B cell (primary cell): ENCODE results near the gene CYFIP2. TPM values are rescaled to one million over a fixed set of nuclear protein-coding genes. Genes with fewer than 3 reads are reported as not detected.

Experiments
- ATAC-seq: fragments of 200-7000 bp; cut with Tn5 transposase; one replicate; pipeline ENCODE4 v1.10.0; 2021; ENCODE audit warnings: low read depth, mild to moderate bottlenecking, moderate number of reproducible peaks, moderate library complexity
- CTCF ChIA-PET: fragments of 350-600 bp; sonication (Branson Sonifier 250); formaldehyde crosslinking; loops from one replicate; lab custom pipeline; 2021; ENCODE audit warnings: antibody characterized with exemption, inconsistent platforms; lab: Charles Lee
- POLR2A ChIA-PET: fragments of 350-600 bp; sonication (Branson Sonifier 250); formaldehyde crosslinking; loops from one replicate; lab custom pipeline; 2021; ENCODE audit warnings: antibody characterized with exemption; lab: Charles Lee
- DNase-seq: peaks from one replicate; pipeline ENCODE4 v3.0.0; 2013
- H2AFZ ChIP-seq: 2 replicates; pipeline ENCODE4 v1.6.1; 2012; ENCODE audit warnings: mild to moderate bottlenecking, low read depth, low read length; ENCODE audit not compliant: insufficient read depth, poor library complexity, severe bottlenecking
- H3K27ac ChIP-seq, 2 donors: 1 replicate in 1 of 2; 2 replicates in 1 of 2; pipeline ENCODE4 v1.5.1; 2012 to 2013; ENCODE audit warnings: low read length in 2 of 2, mild to moderate bottlenecking in 2 of 2, moderate library complexity in 1 of 2
- H3K27me3 ChIP-seq, 4 experiments: fragments of 200-600 bp in 1 of 4; sonication (generic) in 1 of 4; replicated peaks in 1 of 4; 1 replicate in 2 of 4; 2 replicates in 2 of 4; pipeline versions ENCODE4 v1.6.1 to v1.7.0; 2013 to 2016; ENCODE audit warnings: low read length in 3 of 4, mild to moderate bottlenecking in 2 of 4, mixed read lengths in 1 of 4, moderate library complexity in 1 of 4; ENCODE audit not compliant: insufficient read depth in 4 of 4, control insufficient read depth in 3 of 4; ENCODE audit errors: control extremely low read depth in 1 of 4
- H3K36me3 ChIP-seq, 2 experiments: replicated peaks in 1 of 2; 1 replicate in 1 of 2; 2 replicates in 1 of 2; pipeline versions ENCODE4 v1.6.1 to v1.7.1; 2013; ENCODE audit warnings: low read length in 1 of 2; ENCODE audit not compliant: insufficient read depth in 2 of 2, control insufficient read depth in 1 of 2; ENCODE audit errors: control extremely low read depth in 1 of 2, extremely low read depth in 1 of 2
- H3K4me1 ChIP-seq, 2 donors: fragments of 200-600 bp in 1 of 2; sonication (generic) in 1 of 2; 1 replicate in 1 of 2; 2 replicates in 1 of 2; pipeline versions ENCODE4 v1.5.1 to v1.6.1; 2013 to 2017; ENCODE audit warnings: low read length in 2 of 2; ENCODE audit not compliant: control insufficient read depth in 2 of 2, insufficient read depth in 2 of 2
- H3K4me2 ChIP-seq: replicated peaks from 2 replicates; pipeline ENCODE3; 2012; ENCODE audit warnings: mild to moderate bottlenecking, low read depth, low read length; ENCODE audit not compliant: poor library complexity, severe bottlenecking
- H3K4me3 ChIP-seq, 5 experiments: fragments of 200-600 bp in 1 of 5; sonication (generic) in 1 of 5; 1 replicate in 3 of 5; 2 replicates in 2 of 5; pipeline versions ENCODE4 v1.5.1 to v1.7.0; 2011 to 2016; ENCODE audit warnings: low read length in 4 of 5, mild to moderate bottlenecking in 4 of 5, low read depth in 2 of 5, control low read depth in 1 of 5, moderate library complexity in 1 of 5; ENCODE audit not compliant: insufficient read depth in 1 of 5; ENCODE audit errors: control extremely low read depth in 1 of 5, extremely low read depth in 1 of 5
- H3K79me2 ChIP-seq: fragments of 200-600 bp; sonication (generic); one replicate; pipeline ENCODE4 v1.6.0; 2016; ENCODE audit warnings: low read length; ENCODE audit not compliant: control insufficient read depth, insufficient read depth
- H3K9ac ChIP-seq: fragments of 200-600 bp; sonication (generic); 2 replicates; pipeline ENCODE4 v1.6.1; 2017; ENCODE audit warnings: mild to moderate bottlenecking, low read length, moderate library complexity
- H3K9me3 ChIP-seq, 3 donors: one replicate each; pipeline versions ENCODE4 v1.6.1 to v1.7.1; 2013; ENCODE audit warnings: low read length in 2 of 3; ENCODE audit not compliant: control insufficient read depth in 2 of 3, insufficient read depth in 1 of 3; ENCODE audit errors: control extremely low read depth in 1 of 3
- H4K20me1 ChIP-seq: 2 replicates; pipeline ENCODE4 v1.6.0; 2012; ENCODE audit warnings: mild to moderate bottlenecking, low read length; ENCODE audit not compliant: insufficient read depth, control insufficient read depth, poor library complexity, severe bottlenecking
- H3K27ac Mint-ChIP-seq: one replicate; pipeline ENCODE4 v1.8.0; 2021; ENCODE audit warnings: mixed read lengths
- H3K27me3 Mint-ChIP-seq: one replicate; pipeline ENCODE4 v1.8.0; 2021; ENCODE audit warnings: mixed read lengths
- H3K4me1 Mint-ChIP-seq: one replicate; pipeline ENCODE4 v1.8.0; 2021; ENCODE audit warnings: mixed read lengths
- H3K4me3 Mint-ChIP-seq: one replicate; pipeline ENCODE4 v1.8.0; 2021; ENCODE audit warnings: mixed read lengths
- H3K9me3 Mint-ChIP-seq: one replicate; pipeline ENCODE4 v1.8.0; 2022; ENCODE audit warnings: mixed read lengths; ENCODE audit not compliant: insufficient read depth
- CTCF ChIP-seq: fragments of 200-600 bp; IDR thresholded peaks from one replicate; pipeline ENCODE4 v1.8.0; 2022; ENCODE audit warnings: antibody characterized with exemption, mild to moderate bottlenecking
- EZH2 ChIP-seq: IDR thresholded peaks from 2 replicates; pipeline ENCODE4 v1.6.1; 2012; ENCODE audit warnings: borderline replicate concordance, low read depth, mild to moderate bottlenecking, moderate library complexity, low read length; ENCODE audit not compliant: insufficient read depth, poor library complexity, severe bottlenecking
- WGBS: methylation state at CpG from one replicate; pipeline ENCODE4 v1.1.5; 2013; ENCODE audit warnings: missing lambda C conversion rate; ENCODE audit not compliant: insufficient coverage; 5-methylcytosine and 5-hydroxymethylcytosine counted together
- intact Hi-C: fragments of 100-400 bp; cut with micrococcal nuclease; formaldehyde crosslinking; loops from one replicate; pipeline ENCODE4 v1.10.0; 2022
- polyA plus RNA-seq: library from polyadenylated mRNA; depleted of rRNA; stranded (reverse); fragments of >200 nt; gene quantifications from 2 replicates; pipeline ENCODE4 v1.2.3, GENCODE V29; 2012
- total RNA-seq, 2 donors: library from RNA; stranded (reverse); fragments of 120-200 nt in 1 of 2; gene quantifications; 1 replicate in 1 of 2; 2 replicates in 1 of 2; pipeline versions ENCODE4 v1.2.3 to v1.2.4, GENCODE V29; 2013 to 2022

The CYFIP2 gene
- total and polyA plus RNA-seq, 2 donors (not counting 1 experiment from before 2014, with no cell fraction given) = 231 to 663 TPM

- Histone ChIP-seq H4K20me1 (peaks cover 5% of the 10 kb centered on the region), H3K4me1 (no peaks in the 10 kb centered on the region), H3K9ac (no peak overlapping the region), H3K27ac (no peak overlapping the region), H3K79me2 (peaks cover 9% of the 10 kb centered on the region), H3K4me2 (no peak overlapping the region), H3K27me3 (no peaks in the 10 kb centered on the region), H3K9me3 (no peaks in the 10 kb centered on the region), H3K36me3 (peaks cover 8 to 87% of the 10 kb centered on the region in 2 experiments), H3K4me3 (no peak overlapping the region), H2AFZ (no peak overlapping the region)
- Mint-ChIP-seq H3K9me3 (no peaks in the 10 kb centered on the region), H3K27ac (no peak overlapping the region), H3K4me3 (no peak overlapping the region), H3K27me3 (no peaks in the 10 kb centered on the region), H3K4me1 (no peaks in the 10 kb centered on the region)
- TF ChIP-seq CTCF (no peak), EZH2 (no peak)
- ATAC-seq = no peak
- no peak for DNase-seq
- CTCF ChIA-PET = interaction anchor here (1.0 kb wide), 1 partner anchor 27 kb away, joined by 3 read pairs; no protein-coding TSS in a partner anchor
- POLR2A ChIA-PET = interaction anchor here (0.7 kb wide), 1 partner anchor 32 kb away, joined by 7 read pairs; no protein-coding TSS in a partner anchor
- 100% methylated on average over 2 of the region's 2 CpGs for WGBS
- intact Hi-C loops = no loop called here
Measured at GRCh38 chr5:157369507-157369906, 103.6 kb downstream of the CYFIP2 start.

DNA sequence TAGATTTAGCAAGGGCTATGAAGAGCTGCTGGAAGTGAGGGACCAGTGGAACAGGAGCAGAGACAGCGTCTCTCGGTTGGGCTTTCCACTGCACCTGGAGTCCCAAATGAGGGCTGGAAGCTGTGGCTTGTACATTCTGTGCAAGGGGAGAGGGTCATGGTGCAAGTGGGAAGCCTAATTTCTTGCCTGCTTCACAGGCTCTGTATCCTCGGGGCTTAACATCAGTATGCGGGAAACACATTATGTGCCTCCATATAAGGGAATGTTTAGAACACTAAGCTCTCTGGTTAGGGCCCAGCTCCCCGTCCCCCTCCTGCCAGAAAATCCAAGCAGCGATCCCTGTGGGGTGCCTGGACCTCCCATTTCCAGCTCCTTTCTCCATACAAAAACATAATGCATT lies 105.0 kb downstream of the CYFIP2 start:
- no peak overlapping the region for H3K4me3 Mint-ChIP-seq
- Histone ChIP-seq H3K27ac (no peak overlapping the region), H3K9me3 (no peaks in the 10 kb centered on the region), H3K4me3 (no peak overlapping the region), H3K79me2 (peaks cover 9% of the 10 kb centered on the region), H4K20me1 (peaks cover 5% of the 10 kb centered on the region), H3K36me3 (peaks cover 6 to 90% of the 10 kb centered on the region in 2 experiments), H3K27me3 (no peaks in the 10 kb centered on the region), H3K4me2 (no peak overlapping the region), H2AFZ (no peak overlapping the region), H3K4me1 (no peaks in the 10 kb centered on the region), H3K9ac (no peak overlapping the region)
- no peak overlapping the region for H3K27ac Mint-ChIP-seq
- WGBS = 93% methylated on average over 4 of the region's 6 CpGs
- no peak for TF ChIP-seq EZH2
- no peaks in the 10 kb centered on the region for H3K9me3 Mint-ChIP-seq
- ATAC-seq (no peak), DNase-seq (no peak)
- no peaks in the 10 kb centered on the region for H3K27me3 Mint-ChIP-seq
- intact Hi-C loops = no loop called here
- no peaks in the 10 kb centered on the region for H3K4me1 Mint-ChIP-seq
- ChIA-PET POLR2A (no interaction called here), CTCF (interaction anchor here (1.0 to 1.1 kb wide), 2 partner anchors 43 to 375 kb away, joined by 3 to 4 read pairs; no protein-coding TSS in a partner anchor)
